ENCODE measurements around the gene GABRD.
"Not testable (repeated sequence)": the region's sequence is repeated elsewhere in the genome, so short reads cannot be mapped to it uniquely, and the experiment has no call there.

The GABRD gene, protein sequence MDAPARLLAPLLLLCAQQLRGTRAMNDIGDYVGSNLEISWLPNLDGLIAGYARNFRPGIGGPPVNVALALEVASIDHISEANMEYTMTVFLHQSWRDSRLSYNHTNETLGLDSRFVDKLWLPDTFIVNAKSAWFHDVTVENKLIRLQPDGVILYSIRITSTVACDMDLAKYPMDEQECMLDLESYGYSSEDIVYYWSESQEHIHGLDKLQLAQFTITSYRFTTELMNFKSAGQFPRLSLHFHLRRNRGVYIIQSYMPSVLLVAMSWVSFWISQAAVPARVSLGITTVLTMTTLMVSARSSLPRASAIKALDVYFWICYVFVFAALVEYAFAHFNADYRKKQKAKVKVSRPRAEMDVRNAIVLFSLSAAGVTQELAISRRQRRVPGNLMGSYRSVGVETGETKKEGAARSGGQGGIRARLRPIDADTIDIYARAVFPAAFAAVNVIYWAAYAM

DNA sequence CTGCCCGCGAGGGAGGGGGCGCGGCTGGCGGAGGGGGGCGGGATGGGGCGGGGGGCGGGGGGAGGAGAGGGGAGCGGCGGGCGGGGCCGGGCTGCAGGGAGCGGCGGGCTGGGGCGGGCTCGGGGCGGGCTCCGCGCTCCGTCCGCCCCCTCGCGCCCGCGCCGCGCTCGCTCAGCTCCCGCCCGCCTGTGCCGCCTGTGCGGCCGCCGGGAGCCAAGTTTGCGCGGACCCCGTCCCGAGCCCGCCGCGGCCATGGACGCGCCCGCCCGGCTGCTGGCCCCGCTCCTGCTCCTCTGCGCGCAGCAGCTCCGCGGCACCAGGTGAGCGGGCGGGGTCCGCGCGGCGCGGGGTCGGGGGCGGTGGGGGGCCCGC is at the start of gene GABRD:
TSS of gene GABRD (plus strand) at position 174 of the 372 bp plus-strand sequence. CDS start at position 253, 79 bp downstream.
- no peak within 1 kb of the TSS for H3K27ac Mint-ChIP-seq
- DNase-seq (no peak), ATAC-seq (replicated peaks) (peak; percentile 27 to 55)

DNA sequence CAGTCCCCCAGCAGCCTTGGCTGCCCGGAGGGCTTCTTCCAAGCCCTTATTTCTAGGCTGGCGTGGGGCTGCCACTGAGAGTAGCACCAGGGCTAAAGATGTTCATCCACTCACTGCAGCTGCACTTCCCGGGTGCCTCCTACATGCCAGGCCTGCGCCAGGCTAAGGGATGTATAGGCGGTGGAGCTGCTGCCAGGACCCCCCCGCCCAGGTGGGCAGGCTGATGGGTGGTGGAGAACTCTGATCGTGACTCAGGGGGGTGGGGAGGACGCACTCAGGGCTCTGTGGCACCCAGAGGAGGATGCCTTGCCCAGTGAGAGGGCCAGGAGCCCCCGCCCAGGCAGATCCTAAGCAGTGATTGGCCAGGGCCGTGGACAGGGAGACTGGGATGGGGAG is 49.6 kb upstream of the GABRD start:
- Mint-ChIP-seq H3K9me3 (no peaks in the 10 kb centered on the region), H3K36me3 (no peaks in the 10 kb centered on the region), H3K4me1 (no peaks in the 10 kb centered on the region), H3K27me3 (peaks cover 22 to 34% of the 10 kb centered on the region in 2 donors), H3K27ac (no peak overlapping the region), H3K4me3 (no peak overlapping the region)
- DNase-seq = no peak
- ATAC-seq (replicated peaks) = no peak

More for the DNA sequence above, at the start of gene GABRD:
- H3K27me3 Mint-ChIP-seq = peaks cover 84 to 88% of the 10 kb centered on the region in 2 donors
- peaks cover 3 to 13% of the 10 kb centered on the region in 2 donors for H3K4me1 Mint-ChIP-seq
- no peaks in the 10 kb centered on the region for H3K9me3 Mint-ChIP-seq
- peak within 1 kb of the TSS; percentile 46 to 79 for H3K4me3 Mint-ChIP-seq
- peaks cover 0 to 2% of the 10 kb centered on the region in 2 donors for H3K36me3 Mint-ChIP-seq

DNA sequence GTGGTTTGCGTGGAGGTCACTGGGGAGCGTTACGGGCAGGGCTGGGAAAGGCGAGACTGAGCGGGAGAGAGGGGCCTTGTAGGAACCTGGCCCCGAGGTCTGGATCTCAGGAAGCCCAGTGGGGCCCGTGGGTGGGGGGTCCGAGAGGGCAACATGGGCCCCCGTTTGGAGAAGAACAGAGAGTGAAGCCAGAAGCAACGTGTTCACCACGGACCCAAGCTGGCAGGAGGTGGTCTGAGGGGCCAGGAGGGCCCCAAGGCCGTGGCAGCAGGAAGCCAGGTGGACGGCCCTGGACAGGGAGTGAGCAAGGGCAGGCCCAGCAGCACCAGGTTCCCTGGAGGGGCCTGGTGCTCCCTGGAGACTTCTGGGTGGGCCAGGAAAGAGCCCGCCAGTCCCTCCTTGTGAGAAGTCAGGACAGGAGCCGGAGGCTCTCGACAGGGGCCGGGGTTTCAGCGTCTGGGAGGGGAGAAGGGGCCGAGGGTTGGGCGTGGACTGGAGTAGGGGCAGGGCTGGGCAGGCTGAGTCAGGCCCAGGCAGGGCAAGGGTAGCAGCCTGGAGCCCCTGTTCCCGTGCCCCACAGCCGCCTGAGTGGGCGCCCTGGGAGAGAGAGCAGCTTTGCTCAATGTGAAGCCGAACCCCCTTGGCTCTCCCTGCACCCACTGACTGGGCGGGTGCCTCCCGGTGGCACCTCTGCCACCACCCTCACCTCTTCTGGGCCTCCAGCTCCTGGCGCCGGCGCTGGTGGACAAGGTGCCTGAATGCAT is 49.0 kb upstream of the GABRD start:
- Mint-ChIP-seq H3K4me3 (no peak overlapping the region), H3K27ac (no peak overlapping the region), H3K4me1 (no peaks in the 10 kb centered on the region), H3K9me3 (no peaks in the 10 kb centered on the region), H3K36me3 (no peaks in the 10 kb centered on the region), H3K27me3 (peaks cover 23 to 33% of the 10 kb centered on the region in 2 donors)
- no peak for ATAC-seq (replicated peaks)
- DNase-seq = no peak

DNA sequence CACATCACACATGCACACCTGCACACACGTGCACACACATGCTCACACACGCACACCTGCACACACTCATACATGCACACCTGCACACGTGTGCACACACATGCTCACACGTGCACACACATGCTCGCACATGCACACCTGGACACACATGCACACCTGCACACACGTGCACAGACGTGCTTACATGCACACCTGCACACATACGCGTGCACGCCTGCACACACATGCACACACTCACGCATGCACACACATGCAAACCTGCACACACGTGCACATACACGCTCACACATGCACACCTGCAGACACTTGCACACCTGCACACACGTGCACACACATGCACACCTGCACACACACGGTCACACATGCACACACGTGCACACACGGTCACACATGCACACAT is 48.1 kb upstream of the GABRD start:
- Mint-ChIP-seq H3K27me3 (peaks cover 25 to 29% of the 10 kb centered on the region in 2 donors), H3K9me3 (no peaks in the 10 kb centered on the region), H3K4me3 (no peak overlapping the region), H3K4me1 (no peaks in the 10 kb centered on the region), H3K27ac (no peak overlapping the region), H3K36me3 (no peaks in the 10 kb centered on the region)
- ATAC-seq (replicated peaks) = no peak
- DNase-seq = no peak

GRCh38 chr1:1971688-1972087 is 47.5 kb upstream of the GABRD start:
- Mint-ChIP-seq H3K27me3 (peaks cover 27 to 29% of the 10 kb centered on the region in 2 donors), H3K36me3 (no peaks in the 10 kb centered on the region), H3K27ac (no peak overlapping the region), H3K4me1 (no peaks in the 10 kb centered on the region), H3K9me3 (no peaks in the 10 kb centered on the region), H3K4me3 (no peak overlapping the region)
- no peak for ATAC-seq (replicated peaks)
- DNase-seq = no peak

DNA sequence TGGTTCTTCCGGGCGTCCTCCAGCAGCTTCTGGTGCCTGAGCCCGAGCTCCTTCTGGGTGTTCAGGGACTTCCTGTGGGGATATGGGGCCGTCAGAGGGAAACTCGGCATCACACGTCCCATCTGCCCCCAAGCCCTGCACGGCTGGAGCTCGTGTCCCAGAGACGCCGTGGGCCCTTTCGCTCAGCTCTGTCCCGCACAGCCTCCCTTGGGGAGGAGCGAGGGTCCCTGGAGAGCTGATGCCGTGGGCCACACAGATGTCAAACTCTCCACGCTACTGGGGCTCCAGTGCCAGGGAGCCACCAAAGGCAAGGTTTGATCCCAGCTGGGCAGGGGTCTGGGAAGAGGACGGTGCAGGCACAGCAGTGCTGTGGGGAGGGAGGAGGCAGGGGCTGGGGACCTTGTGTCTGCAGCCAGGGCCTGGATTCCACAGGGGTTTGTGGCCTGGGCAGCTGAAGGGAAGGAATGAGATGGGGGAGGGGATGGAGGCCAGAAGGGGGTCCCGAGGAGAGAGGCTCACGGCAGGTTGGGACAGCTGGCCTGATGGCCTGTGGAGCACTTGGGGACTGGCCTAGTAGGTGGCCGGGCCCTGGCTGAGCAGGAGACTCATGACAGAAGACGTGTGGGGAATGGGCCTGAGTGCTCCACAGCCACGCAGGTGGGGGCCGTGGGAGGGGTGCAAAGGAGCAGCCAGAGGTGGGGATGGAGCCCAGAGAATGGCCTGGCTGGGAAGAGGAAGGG is 46.0 kb upstream of the GABRD start:
- H3K27me3 Mint-ChIP-seq = peaks cover 21 to 23% of the 10 kb centered on the region in 2 donors
- H3K9me3 Mint-ChIP-seq = no peaks in the 10 kb centered on the region
- ATAC-seq (replicated peaks) (no peak), DNase-seq (no peak)
- no peaks in the 10 kb centered on the region for H3K36me3 Mint-ChIP-seq
- H3K27ac Mint-ChIP-seq = no peak overlapping the region
- no peaks in the 10 kb centered on the region for H3K4me1 Mint-ChIP-seq
- no peak overlapping the region for H3K4me3 Mint-ChIP-seq

GRCh38 chr1:1973716-1974642 is 45.2 kb upstream of the GABRD start:
- DNase-seq = no peak
- Mint-ChIP-seq H3K4me3 (no peak overlapping the region), H3K9me3 (no peaks in the 10 kb centered on the region), H3K36me3 (no peaks in the 10 kb centered on the region), H3K27me3 (peaks cover 18 to 21% of the 10 kb centered on the region in 2 donors), H3K27ac (no peak overlapping the region), H3K4me1 (no peaks in the 10 kb centered on the region)
- no peak for ATAC-seq (replicated peaks)

GRCh38 chr1:1974834-1975233 is 44.3 kb upstream of the GABRD start:
- ATAC-seq (replicated peaks) (no peak), DNase-seq (no peak)
- H3K36me3 Mint-ChIP-seq = no peaks in the 10 kb centered on the region
- H3K9me3 Mint-ChIP-seq = no peaks in the 10 kb centered on the region
- H3K4me1 Mint-ChIP-seq = no peaks in the 10 kb centered on the region
- no peak overlapping the region for H3K27ac Mint-ChIP-seq
- H3K27me3 Mint-ChIP-seq = peaks cover 18 to 21% of the 10 kb centered on the region in 2 donors
- H3K4me3 Mint-ChIP-seq = no peak overlapping the region

- Mint-ChIP-seq H3K27ac (no peak overlapping the region), H3K4me1 (no peaks in the 10 kb centered on the region), H3K9me3 (no peaks in the 10 kb centered on the region), H3K4me3 (no peak overlapping the region), H3K36me3 (no peaks in the 10 kb centered on the region), H3K27me3 (peaks cover 18 to 21% of the 10 kb centered on the region in 2 donors)
- ATAC-seq (replicated peaks) = no peak
- no peak for DNase-seq
Observed at GRCh38 chr1:1975535-1975934, 43.6 kb upstream of the GABRD start.

GRCh38 chr1:1976031-1976430 is 43.1 kb upstream of the GABRD start:
- no peak for DNase-seq
- no peaks in the 10 kb centered on the region for H3K36me3 Mint-ChIP-seq
- H3K9me3 Mint-ChIP-seq = no peaks in the 10 kb centered on the region
- no peak for ATAC-seq (replicated peaks)
- H3K27ac Mint-ChIP-seq = no peak overlapping the region
- peaks cover 18 to 21% of the 10 kb centered on the region in 2 donors for H3K27me3 Mint-ChIP-seq
- no peaks in the 10 kb centered on the region for H3K4me1 Mint-ChIP-seq
- H3K4me3 Mint-ChIP-seq = no peak overlapping the region

DNA sequence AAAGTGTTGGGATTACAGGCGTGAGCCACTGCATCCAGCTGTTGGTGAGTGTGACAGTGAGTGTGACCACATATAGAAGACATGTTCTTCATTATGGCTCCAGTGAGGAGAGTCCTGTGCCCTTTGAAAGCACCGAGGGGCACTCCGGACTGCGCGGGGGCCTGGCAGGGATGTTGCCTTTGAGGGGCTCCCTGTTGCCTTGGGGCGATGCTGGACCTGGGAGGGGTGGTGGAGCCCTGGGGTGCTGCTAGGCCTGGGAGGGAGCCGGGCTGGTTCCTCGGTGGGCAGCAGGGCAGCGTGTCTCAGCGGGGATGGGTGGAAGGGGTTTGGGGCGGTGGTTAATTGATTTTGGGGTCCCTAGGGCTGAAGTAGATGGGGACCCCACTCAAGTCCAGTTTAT is 41.0 kb upstream of the GABRD start:
- Mint-ChIP-seq H3K36me3 (no peaks in the 10 kb centered on the region), H3K4me3 (no peak overlapping the region), H3K27ac (no peak overlapping the region), H3K27me3 (peaks cover 16 to 17% of the 10 kb centered on the region in 2 donors), H3K9me3 (no peaks in the 10 kb centered on the region), H3K4me1 (no peaks in the 10 kb centered on the region)
- ATAC-seq (replicated peaks) = no peak
- no peak for DNase-seq

DNA sequence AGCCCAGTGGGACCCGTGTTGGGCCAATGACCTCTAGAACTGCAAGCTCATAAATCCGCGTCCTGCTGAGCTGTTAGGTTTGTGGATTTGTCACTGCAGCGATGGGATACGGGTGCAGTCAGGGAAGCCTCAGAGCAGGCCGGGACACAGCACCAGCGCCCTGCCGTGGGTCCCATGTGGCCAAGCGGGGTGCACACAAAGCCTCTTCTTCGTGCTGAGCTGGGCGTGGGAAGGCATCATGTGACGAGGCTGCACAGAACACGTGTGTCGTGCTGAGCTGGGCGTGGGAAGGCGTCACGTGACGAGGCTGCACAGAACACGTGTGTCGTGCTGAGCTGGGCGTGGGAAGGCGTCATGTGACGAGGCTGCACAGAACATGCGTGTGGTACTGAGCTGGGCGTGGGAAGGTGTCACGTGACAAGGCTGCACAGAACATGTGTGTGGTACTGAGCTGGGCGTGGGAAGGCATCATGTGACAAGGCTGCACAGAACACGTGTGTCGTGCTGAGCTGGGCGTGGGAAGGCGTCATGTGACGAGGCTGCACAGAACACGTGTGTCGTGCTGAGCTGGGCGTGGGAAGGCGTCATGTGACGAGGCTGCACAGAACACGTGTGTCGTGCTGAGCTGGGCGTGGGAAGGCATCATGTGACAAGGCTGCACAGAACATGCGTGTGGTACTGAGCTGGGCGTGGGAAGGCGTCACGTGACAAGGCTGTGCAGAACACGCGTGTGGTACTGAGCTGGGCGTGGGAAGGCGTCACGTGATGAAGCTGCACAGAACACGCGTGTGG is 40.3 kb upstream of the GABRD start:
- peaks cover 11% of the 10 kb centered on the region in 2 donors for H3K27me3 Mint-ChIP-seq
- H3K9me3 Mint-ChIP-seq; H3K36me3 Mint-ChIP-seq; H3K4me3 Mint-ChIP-seq; ATAC-seq (replicated peaks); H3K27ac Mint-ChIP-seq; H3K4me1 Mint-ChIP-seq; DNase-seq: not testable (repeated sequence)

Data from stimulated activated naive B cell treated with anti-CD40 and anti-IgM and Interleukin-4, amounts not matched to agents 10 μg/mL and 1 μg/mL and 100 μg/mL, for 72 hours (primary cell).